GM21423 (cell line): ENCODE data around the gene MGLL.

Experiments
- ATAC-seq: cut with Tn5 transposase; IDR thresholded peaks from one replicate; pipeline ENCODE4 v1.9.1; 2021; ENCODE audit warnings: mild to moderate bottlenecking, moderate library complexity; ENCODE audit not compliant: unreplicated experiment

MGLL gene

GRCh38 chr3:127760791-127761440, 61.4 kb downstream of the MGLL start:
- ATAC-seq: no peak

- no peak for ATAC-seq
Measured at GRCh38 chr3:127760361-127760760, 62.0 kb downstream of the MGLL start.

- no peak for ATAC-seq
Measured at GRCh38 chr3:127759826-127760225, 62.5 kb downstream of the MGLL start.

- no peak for ATAC-seq
Measured at GRCh38 chr3:127758013-127758412, 64.3 kb downstream of the MGLL start.

GRCh38 chr3:127755305-127755681, 67.0 kb downstream of the MGLL start:
- ATAC-seq: no peak

GRCh38 chr3:127754411-127755304, 67.7 kb downstream of the MGLL start:
- no peak for ATAC-seq

GRCh38 chr3:127753898-127754410, 68.4 kb downstream of the MGLL start:
- ATAC-seq: no peak

- no peak for ATAC-seq
Measured at GRCh38 chr3:127753338-127753737, 69.0 kb downstream of the MGLL start.

- ATAC-seq: no peak
Measured at GRCh38 chr3:127751782-127752181, 70.5 kb downstream of the MGLL start.

- no peak for ATAC-seq
Measured at GRCh38 chr3:127751163-127751621, 71.1 kb downstream of the MGLL start.

- ATAC-seq: peak; percentile 43
Measured at GRCh38 chr3:127750226-127751031, 71.9 kb downstream of the MGLL start.

GRCh38 chr3:127749787-127750225, 72.5 kb downstream of the MGLL start:
- no peak for ATAC-seq

GRCh38 chr3:127749361-127749760, 73.0 kb downstream of the MGLL start:
- ATAC-seq: no peak

- no peak for ATAC-seq
Measured at GRCh38 chr3:127748754-127749327, 73.5 kb downstream of the MGLL start.

- ATAC-seq: no peak
Measured at GRCh38 chr3:127747751-127748521, 74.4 kb downstream of the MGLL start.

- ATAC-seq: no peak
Measured at GRCh38 chr3:127747066-127747465, 75.2 kb downstream of the MGLL start.

- ATAC-seq: no peak
Measured at GRCh38 chr3:127746400-127747057, 75.8 kb downstream of the MGLL start.

GRCh38 chr3:127745656-127746399, 76.5 kb downstream of the MGLL start:
- no peak for ATAC-seq

- ATAC-seq: no peak
Measured at GRCh38 chr3:127744875-127745274, 77.4 kb downstream of the MGLL start.
